AG04449 (cell line): ENCODE data around the gene WNK2.
"Not testable (repeated sequence)": the region's sequence is repeated elsewhere in the genome, so short reads cannot be mapped to it uniquely, and the experiment has no call there.

ENCODE experiments used
- CTCF ChIA-PET: fragments of 350-600 bp; formaldehyde crosslinking; extraction: SDS; loops from one replicate; lab custom pipeline; 2021; ENCODE audit warnings: antibody characterized with exemption; lab: Yijun Ruan, JAX
- POLR2A ChIA-PET: fragments of 400-600, 350-600 bp; formaldehyde crosslinking; extraction: SDS; loops from one replicate; lab custom pipeline; 2020; ENCODE audit warnings: antibody characterized with exemption, inconsistent platforms; lab: Yijun Ruan, JAX
- DNase-seq: peaks from one replicate; pipeline ENCODE4 v3.0.0-alpha.2; 2010; ENCODE audit warnings: low read depth, low spot score
- H3K4me3 ChIP-seq: 2 replicates; pipeline ENCODE4 v1.5.1; 2011; ENCODE audit warnings: low read depth, mild to moderate bottlenecking, control low read depth, low read length
- TF ChIP-seq, protein P1 (sequence below): IDR thresholded peaks from one replicate; pipeline ENCODE4 v1.5.1; 2011; ENCODE audit warnings: mild to moderate bottlenecking, moderate library complexity, low read length, control low read depth, inconsistent platforms; ENCODE audit not compliant: insufficient read depth; ENCODE audit errors: missing control alignments

WNK2 gene

DNA sequence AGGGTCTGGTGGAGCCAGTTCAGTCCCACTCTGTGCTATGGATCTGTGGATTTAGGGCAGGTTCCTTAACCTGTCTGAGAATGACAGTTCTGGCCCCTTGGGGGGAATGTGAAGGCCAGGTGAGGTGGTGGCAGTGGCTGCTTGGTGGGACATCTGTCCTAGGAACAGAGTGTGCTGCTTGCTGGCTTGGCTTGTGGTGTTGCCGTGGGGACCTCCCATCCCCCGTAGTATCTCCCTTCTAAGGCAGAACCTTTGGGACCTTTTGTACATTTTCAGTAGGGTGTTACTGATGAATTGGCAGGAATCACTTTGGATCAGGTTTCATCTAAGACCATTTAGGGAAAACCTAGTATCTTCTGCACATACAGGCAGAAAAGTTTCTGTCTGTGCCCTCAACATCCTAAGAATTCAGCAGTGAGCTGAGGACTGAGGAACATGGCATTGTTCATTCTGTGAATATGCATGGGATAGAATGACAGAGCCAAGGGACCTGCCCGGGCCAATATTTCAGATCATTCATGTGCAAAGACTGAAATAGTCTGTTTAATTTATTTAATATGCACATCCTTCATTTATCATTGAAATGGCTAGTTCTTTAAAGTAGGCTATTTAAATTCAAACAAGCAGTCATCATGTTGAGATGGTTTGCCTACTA lies 64.6 kb downstream of the WNK2 start:
- ChIA-PET POLR2A (no interaction called here), CTCF (no interaction called here)
- DNase-seq: no peak
- no peak overlapping the region for H3K4me3 ChIP-seq
- TF ChIP-seq, protein P1, sequence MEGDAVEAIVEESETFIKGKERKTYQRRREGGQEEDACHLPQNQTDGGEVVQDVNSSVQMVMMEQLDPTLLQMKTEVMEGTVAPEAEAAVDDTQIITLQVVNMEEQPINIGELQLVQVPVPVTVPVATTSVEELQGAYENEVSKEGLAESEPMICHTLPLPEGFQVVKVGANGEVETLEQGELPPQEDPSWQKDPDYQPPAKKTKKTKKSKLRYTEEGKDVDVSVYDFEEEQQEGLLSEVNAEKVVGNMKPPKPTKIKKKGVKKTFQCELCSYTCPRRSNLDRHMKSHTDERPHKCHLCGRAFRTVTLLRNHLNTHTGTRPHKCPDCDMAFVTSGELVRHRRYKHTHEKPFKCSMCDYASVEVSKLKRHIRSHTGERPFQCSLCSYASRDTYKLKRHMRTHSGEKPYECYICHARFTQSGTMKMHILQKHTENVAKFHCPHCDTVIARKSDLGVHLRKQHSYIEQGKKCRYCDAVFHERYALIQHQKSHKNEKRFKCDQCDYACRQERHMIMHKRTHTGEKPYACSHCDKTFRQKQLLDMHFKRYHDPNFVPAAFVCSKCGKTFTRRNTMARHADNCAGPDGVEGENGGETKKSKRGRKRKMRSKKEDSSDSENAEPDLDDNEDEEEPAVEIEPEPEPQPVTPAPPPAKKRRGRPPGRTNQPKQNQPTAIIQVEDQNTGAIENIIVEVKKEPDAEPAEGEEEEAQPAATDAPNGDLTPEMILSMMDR: no peak

DNA sequence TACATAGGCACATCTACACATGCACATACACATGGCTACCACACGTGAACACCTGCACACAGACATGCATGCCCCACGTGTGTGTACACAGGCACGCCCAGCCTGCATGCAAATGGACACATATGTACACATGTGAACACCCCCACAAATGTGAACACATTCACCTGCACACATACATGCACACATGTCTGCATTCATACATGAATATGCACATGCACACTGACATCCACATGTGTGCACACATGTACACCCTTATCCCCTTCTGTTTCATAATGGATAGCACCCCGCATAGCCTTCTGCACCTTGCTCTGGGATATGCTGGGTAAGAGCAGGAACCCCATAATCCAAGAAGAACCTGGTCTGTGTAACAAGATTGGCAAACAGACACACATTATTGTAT lies 66.2 kb downstream of the WNK2 start:
- DNase-seq: no peak
- ChIA-PET CTCF (no interaction called here), POLR2A (no interaction called here)

DNA sequence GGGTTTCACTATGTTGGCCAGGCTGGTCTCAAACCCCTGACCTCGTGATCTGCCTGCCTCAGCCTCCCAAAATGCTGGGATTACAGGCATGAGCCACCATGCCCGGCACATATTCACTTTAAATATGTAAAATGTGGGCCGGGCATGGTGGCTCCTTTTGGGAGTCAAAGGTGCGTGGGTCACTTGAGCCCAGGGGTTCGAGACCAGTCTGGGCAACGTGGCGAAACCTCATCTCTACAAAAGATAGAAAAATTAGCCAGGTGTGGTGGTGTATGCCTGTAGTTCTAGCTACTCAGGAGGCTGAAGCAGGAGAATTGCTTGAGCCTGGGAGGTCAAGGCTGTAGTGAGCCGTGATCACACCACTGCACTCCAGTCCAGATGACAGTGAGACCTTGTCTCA lies 67.4 kb downstream of the WNK2 start:
- DNase-seq, POLR2A ChIA-PET, H3K4me3 ChIP-seq, CTCF ChIA-PET: not testable (repeated sequence)

More for the DNA sequence above, 66.2 kb downstream of the WNK2 start:
- TF ChIP-seq, protein P1: no peak
- no peak overlapping the region for H3K4me3 ChIP-seq

GRCh38 chr9:93252116-93252780 lies 68.3 kb downstream of the WNK2 start:
- DNase-seq: no peak
- TF ChIP-seq, protein P1: no peak
- H3K4me3 ChIP-seq: no peak overlapping the region
- ChIA-PET CTCF (no interaction called here), POLR2A (no interaction called here)

DNA sequence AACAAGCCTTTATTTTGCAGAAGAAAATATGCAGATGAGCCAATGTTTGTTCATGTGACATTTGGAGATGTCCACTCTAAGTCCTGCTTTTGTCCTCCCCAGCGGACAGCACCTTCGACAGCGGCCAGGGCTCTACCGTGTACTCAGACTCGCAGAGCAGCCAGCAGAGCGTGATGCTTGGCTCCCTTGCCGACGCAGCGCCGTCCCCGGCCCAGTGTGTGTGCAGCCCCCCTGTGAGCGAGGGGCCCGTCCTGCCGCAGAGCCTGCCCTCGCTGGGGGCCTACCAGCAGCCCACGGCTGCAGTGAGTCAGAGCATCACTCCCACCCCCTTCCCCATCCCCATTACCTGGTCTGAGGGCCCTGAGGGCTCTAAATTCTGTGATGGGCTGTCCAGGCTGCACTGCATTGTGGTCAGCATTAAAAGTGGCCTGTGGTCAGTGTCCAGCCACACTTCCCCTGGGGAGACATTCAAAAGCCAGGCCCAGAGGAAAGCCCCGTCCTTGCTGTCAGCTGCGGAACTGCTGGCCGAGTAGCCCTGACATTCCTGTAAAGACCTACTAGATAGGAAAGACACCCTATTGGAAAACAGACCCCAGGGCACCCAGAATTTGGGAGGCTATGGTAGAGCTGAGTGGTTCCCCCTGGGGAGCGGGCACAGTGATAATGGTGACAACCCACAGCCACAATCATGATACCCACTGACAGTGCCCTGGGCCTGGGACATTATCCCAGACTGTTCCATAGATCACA lies 69.0 kb downstream of the WNK2 start:
- TF ChIP-seq, protein P1: no peak
- CTCF ChIA-PET: no interaction called here
- H3K4me3 ChIP-seq: no peak overlapping the region
- no peak for DNase-seq
- POLR2A ChIA-PET: no interaction called here

DNA sequence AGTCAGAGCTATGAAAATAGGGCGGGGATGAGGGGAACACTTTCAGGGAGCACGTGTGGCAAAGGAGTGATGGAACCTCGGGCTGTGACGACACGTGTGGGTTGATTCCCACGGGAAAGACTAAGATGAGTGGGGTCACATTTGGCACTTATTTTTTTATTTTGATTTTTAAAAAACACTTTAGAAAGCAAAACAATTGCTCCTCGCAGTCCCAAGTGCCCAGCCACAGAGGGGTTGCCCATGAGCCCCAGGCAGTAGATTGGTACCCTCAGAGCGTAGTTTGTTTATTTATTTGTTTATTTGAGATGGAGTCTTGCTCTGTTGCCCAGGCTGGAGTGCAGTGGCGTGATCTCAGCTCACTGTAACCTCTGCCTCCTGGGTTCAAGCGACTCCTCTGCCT lies 69.7 kb downstream of the WNK2 start:
- TF ChIP-seq, protein P1: no peak
- no peak overlapping the region for H3K4me3 ChIP-seq
- ChIA-PET CTCF (no interaction called here), POLR2A (no interaction called here)
- DNase-seq: no peak
